ENCODE data around the gene DNM3. TPM values are rescaled to one million over a fixed set of nuclear protein-coding genes. Genes with fewer than 3 reads are reported as not detected.

Gene DNM3
- total RNA-seq, 1 experiment from 2014 or later, result 0.71 TPM

DNA sequence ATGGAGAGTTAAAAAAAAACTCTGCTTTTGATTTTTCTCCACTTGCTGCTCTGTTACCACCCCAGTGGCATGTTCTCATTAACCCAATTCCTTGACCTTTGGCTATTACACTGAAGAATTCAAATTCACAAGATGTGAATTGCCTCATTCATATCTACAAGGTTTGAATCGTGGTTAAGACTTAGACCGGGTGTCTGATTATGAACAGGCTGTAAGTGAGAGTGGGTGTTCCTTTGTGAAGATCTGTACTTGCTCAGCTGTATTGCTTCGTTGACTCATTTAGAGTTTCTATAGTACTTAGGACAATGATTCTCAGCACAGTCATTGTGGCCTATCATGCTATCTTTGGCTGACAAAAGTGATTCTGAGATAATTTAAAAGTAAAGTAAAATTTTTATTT lies 36.4 kb downstream of the DNM3 start:
- BruUV-seq (replicated peaks), result no TSS peak
- H3K27me3 ChIP-seq (replicated peaks; ENCODE audit: insufficient read depth, low read depth, low read length, poor library complexity), result no peaks in the 10 kb centered on the region
- H3K36me3 ChIP-seq (ENCODE audit: insufficient read depth, low read length, poor library complexity, severe bottlenecking), result no peaks in the 10 kb centered on the region
- POLR2A ChIA-PET (ENCODE audit: low non-redundant PET), result no interaction called here
- no peaks in the 10 kb centered on the region for H3K4me1 ChIP-seq (ENCODE audit: insufficient read depth, low read length, poor library complexity, severe bottlenecking)
- CTCF ChIA-PET, result no interaction called here
- H3K4me3 ChIP-seq (ENCODE audit: low read depth, low read length, poor library complexity, severe bottlenecking), result no peak overlapping the region
- intact Hi-C loops (cut with micrococcal nuclease; ENCODE audit: unreplicated experiment), result no loop called here
- no peak for DNase-seq (ENCODE audit: low spot score)
- H3K9me3 ChIP-seq (ENCODE audit: low read depth, low read length, poor library complexity, severe bottlenecking), result no peaks in the 10 kb centered on the region
- no peak overlapping the region for H3K27ac ChIP-seq (ENCODE audit: low read depth, low read length, poor library complexity, severe bottlenecking)
- TF ChIP-seq, protein P1, sequence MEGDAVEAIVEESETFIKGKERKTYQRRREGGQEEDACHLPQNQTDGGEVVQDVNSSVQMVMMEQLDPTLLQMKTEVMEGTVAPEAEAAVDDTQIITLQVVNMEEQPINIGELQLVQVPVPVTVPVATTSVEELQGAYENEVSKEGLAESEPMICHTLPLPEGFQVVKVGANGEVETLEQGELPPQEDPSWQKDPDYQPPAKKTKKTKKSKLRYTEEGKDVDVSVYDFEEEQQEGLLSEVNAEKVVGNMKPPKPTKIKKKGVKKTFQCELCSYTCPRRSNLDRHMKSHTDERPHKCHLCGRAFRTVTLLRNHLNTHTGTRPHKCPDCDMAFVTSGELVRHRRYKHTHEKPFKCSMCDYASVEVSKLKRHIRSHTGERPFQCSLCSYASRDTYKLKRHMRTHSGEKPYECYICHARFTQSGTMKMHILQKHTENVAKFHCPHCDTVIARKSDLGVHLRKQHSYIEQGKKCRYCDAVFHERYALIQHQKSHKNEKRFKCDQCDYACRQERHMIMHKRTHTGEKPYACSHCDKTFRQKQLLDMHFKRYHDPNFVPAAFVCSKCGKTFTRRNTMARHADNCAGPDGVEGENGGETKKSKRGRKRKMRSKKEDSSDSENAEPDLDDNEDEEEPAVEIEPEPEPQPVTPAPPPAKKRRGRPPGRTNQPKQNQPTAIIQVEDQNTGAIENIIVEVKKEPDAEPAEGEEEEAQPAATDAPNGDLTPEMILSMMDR (conservative IDR thresholded peaks at IDR 0.05; ENCODE audit: low read depth, low read length), result no peak
- TF ChIP-seq EZH2 (IDR thresholded peaks at IDR 0.05; ENCODE audit: borderline replicate concordance, low read depth, low read length, poor library complexity, severe bottlenecking), result no peak

DNA sequence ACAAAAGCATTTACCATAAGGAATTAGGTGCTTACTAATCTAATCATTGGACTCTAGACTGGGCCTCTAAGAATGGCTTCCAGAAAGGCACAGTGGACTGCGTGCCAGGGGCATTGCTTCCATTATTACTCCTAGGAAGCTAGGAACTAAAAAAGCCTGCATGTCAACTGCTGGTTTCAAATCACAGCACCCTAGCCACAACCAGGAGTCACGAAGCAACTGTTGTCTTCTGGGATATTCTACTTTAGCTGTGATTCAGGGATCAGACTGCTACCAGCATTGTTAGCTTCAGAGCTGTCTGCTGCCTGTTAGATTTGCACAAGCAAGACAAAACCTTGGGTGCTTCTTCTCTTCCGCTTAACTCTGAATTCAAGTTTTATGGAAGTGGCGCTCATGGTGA lies 38.3 kb downstream of the DNM3 start:
- BruUV-seq (replicated peaks), result no TSS peak
- intact Hi-C loops (cut with micrococcal nuclease; ENCODE audit: unreplicated experiment), result no loop called here
- DNase-seq (ENCODE audit: low spot score), result no peak
- H3K27me3 ChIP-seq (replicated peaks; ENCODE audit: insufficient read depth, low read depth, low read length, poor library complexity), result no peaks in the 10 kb centered on the region
- H3K36me3 ChIP-seq (ENCODE audit: insufficient read depth, low read length, poor library complexity, severe bottlenecking), result no peaks in the 10 kb centered on the region
- no peaks in the 10 kb centered on the region for H3K4me1 ChIP-seq (ENCODE audit: insufficient read depth, low read length, poor library complexity, severe bottlenecking)
- H3K27ac ChIP-seq (ENCODE audit: low read depth, low read length, poor library complexity, severe bottlenecking), result no peak overlapping the region
- H3K9me3 ChIP-seq (ENCODE audit: low read depth, low read length, poor library complexity, severe bottlenecking), result no peaks in the 10 kb centered on the region
- no peak overlapping the region for H3K4me3 ChIP-seq (ENCODE audit: low read depth, low read length, poor library complexity, severe bottlenecking)
- CTCF ChIA-PET, result no interaction called here
- POLR2A ChIA-PET (ENCODE audit: low non-redundant PET), result no interaction called here
- TF ChIP-seq, protein P1 (conservative IDR thresholded peaks at IDR 0.05; ENCODE audit: low read depth, low read length), result no peak
- TF ChIP-seq EZH2 (IDR thresholded peaks at IDR 0.05; ENCODE audit: borderline replicate concordance, low read depth, low read length, poor library complexity, severe bottlenecking), result no peak

DNA sequence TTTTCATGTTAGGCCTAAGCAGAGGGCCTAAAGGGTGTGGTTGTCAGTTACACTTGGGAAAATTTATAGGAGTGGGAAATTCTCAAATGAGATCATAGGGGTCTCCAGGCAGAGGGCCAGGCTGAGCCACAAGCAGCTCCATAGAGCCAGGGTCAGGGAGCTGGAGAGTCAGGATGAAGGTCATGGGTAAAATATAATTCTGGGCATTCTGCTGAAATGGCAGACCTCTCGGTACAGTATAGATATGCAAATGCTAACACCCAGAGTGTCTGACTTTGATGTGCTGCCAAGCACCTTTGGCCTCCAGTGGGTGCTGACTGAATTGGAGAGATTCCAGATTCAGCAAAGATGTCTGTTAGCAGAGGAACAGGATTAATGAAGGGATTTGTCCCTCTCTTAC lies 40.1 kb downstream of the DNM3 start:
- Histone ChIP-seq H3K4me3 (ENCODE audit: low read depth, low read length, poor library complexity, severe bottlenecking) (no peak overlapping the region), H3K9me3 (ENCODE audit: low read depth, low read length, poor library complexity, severe bottlenecking) (no peaks in the 10 kb centered on the region), H3K27ac (ENCODE audit: low read depth, low read length, poor library complexity, severe bottlenecking) (no peak overlapping the region), H3K4me1 (ENCODE audit: insufficient read depth, low read length, poor library complexity, severe bottlenecking) (no peaks in the 10 kb centered on the region), H3K36me3 (ENCODE audit: insufficient read depth, low read length, poor library complexity, severe bottlenecking) (no peaks in the 10 kb centered on the region), H3K27me3 (replicated peaks; ENCODE audit: insufficient read depth, low read depth, low read length, poor library complexity) (no peaks in the 10 kb centered on the region)
- ChIA-PET CTCF (no interaction called here), POLR2A (ENCODE audit: low non-redundant PET) (no interaction called here)
- BruUV-seq (replicated peaks), result no TSS peak
- no peak for DNase-seq (ENCODE audit: low spot score)
- intact Hi-C loops (cut with micrococcal nuclease; ENCODE audit: unreplicated experiment), result no loop called here
- no peak for TF ChIP-seq EZH2 (IDR thresholded peaks at IDR 0.05; ENCODE audit: borderline replicate concordance, low read depth, low read length, poor library complexity, severe bottlenecking)
- TF ChIP-seq, protein P1 (conservative IDR thresholded peaks at IDR 0.05; ENCODE audit: low read depth, low read length), result no peak

All from A673 (cell line).